ENCODE measurements around the gene TMEM129. TPM values are rescaled to one million over a fixed set of nuclear protein-coding genes. Genes with fewer than 3 reads are reported as not detected.

The TMEM129 gene, protein sequence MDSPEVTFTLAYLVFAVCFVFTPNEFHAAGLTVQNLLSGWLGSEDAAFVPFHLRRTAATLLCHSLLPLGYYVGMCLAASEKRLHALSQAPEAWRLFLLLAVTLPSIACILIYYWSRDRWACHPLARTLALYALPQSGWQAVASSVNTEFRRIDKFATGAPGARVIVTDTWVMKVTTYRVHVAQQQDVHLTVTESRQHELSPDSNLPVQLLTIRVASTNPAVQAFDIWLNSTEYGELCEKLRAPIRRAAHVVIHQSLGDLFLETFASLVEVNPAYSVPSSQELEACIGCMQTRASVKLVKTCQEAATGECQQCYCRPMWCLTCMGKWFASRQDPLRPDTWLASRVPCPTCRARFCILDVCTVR
- polyA plus RNA-seq (2011; rRNA removed) (23.7 and 33.8 TPM in 2 replicates), polyA minus RNA-seq (2011; rRNA and poly(A)+ RNA removed) (14.7 and 19.5 TPM in 2 replicates)

DNA sequence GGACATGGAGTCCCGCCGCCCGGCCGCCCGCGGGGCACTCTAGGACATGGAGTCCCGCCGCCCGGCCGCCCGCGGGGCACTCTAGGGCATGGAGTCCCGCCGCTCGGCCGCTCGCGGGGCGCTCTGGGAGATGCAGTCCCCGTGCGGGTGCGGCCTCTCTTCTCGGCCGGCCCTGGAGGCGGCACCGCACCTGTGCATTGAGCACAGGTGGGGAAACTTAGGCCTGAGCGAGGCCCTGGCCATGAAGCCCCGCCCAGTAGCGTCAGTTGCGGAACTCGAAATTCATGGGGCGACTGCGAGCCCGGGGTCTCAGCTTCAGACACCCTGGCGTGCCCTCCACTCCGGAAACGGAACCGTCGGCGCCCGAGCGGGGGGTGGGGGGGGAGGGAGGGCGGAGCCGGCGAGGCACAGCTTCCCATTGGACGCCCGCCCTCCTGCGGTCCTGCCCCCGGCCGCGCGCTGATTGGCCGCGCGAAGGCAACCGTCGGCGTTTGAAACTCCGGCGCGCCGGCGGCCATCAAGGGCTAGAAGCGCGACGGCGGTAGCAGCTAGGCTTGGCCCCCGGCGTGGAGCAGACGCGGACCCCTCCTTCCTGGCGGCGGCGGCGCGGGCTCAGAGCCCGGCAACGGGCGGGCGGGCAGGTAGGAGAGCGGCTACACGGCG lies at the start of gene TMEM129, which contains the start of gene TACC3:
Gene TMEM129 (minus strand): TSS at position 321 of the 663 bp plus-strand sequence. CDS start 486 bp downstream, outside the sequence.
Gene TACC3 (plus strand): TSS at position 519 of the 663 bp plus-strand sequence. CDS start 1,901 bp downstream, outside the sequence.
- POLR2A ChIA-PET, result interaction anchor here (0.6 to 0.8 kb wide), 2 partner anchors 9 to 372 kb away, joined by 5 read pairs; partner anchors contain the start of gene SLBP
- no peak for DNase-seq (ENCODE audit: low read depth)
- CTCF ChIA-PET, result interaction anchor here (0.9 to 11.5 kb wide), 3 partner anchors 8 to 29 kb away, joined by 3 to 167 read pairs (median 13); no protein-coding TSS in a partner anchor
- no peaks in the 10 kb centered on the region for H3K27me3 ChIP-seq (ENCODE audit: control insufficient read depth, insufficient read depth, low read length)
- TF ChIP-seq, protein P1, sequence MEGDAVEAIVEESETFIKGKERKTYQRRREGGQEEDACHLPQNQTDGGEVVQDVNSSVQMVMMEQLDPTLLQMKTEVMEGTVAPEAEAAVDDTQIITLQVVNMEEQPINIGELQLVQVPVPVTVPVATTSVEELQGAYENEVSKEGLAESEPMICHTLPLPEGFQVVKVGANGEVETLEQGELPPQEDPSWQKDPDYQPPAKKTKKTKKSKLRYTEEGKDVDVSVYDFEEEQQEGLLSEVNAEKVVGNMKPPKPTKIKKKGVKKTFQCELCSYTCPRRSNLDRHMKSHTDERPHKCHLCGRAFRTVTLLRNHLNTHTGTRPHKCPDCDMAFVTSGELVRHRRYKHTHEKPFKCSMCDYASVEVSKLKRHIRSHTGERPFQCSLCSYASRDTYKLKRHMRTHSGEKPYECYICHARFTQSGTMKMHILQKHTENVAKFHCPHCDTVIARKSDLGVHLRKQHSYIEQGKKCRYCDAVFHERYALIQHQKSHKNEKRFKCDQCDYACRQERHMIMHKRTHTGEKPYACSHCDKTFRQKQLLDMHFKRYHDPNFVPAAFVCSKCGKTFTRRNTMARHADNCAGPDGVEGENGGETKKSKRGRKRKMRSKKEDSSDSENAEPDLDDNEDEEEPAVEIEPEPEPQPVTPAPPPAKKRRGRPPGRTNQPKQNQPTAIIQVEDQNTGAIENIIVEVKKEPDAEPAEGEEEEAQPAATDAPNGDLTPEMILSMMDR (IDR thresholded peaks at IDR 0.05; ENCODE audit: insufficient read depth, low read depth, low read length), result no peak
- H3K4me3 ChIP-seq (ENCODE audit: low read depth, low read length), result peak within 1 kb of the TSS; percentile 82
- peaks cover 18% of the 10 kb centered on the region for H3K36me3 ChIP-seq (ENCODE audit: control insufficient read depth, insufficient read depth, low read length)

DNA sequence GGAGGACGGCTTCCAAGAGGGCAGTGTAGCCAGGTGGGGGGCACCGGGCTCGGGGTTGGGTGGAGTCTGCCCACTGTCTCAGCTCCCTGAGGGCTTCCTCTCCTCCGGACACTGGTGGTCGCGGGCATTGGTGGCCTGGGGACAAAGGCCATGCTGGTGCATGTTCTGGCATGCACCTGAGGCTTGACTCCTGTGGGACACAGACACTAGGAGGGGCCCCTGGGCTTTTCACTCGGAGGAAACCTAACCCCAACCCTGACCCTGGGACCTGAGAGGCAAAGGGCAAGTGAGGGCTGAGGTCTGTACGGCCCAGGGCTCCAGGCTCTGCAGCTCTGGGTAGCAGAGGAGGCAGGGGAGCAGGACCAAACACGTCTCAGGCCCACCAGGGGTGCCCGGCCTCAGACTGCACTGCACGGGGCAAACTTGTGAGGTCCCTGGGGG lies 49.7 kb upstream of the TMEM129 start:
- Histone ChIP-seq H3K27me3 (ENCODE audit: control insufficient read depth, insufficient read depth, low read length) (no peaks in the 10 kb centered on the region; the same call in 1 of the 2 replicates), H3K36me3 (ENCODE audit: control insufficient read depth, insufficient read depth, low read length) (no peaks in the 10 kb centered on the region), H3K4me3 (ENCODE audit: low read depth, low read length) (no peak overlapping the region)
- POLR2A ChIA-PET, result no interaction called here
- CTCF ChIA-PET, result no interaction called here
- TF ChIP-seq, protein P1 (IDR thresholded peaks at IDR 0.05; ENCODE audit: insufficient read depth, low read depth, low read length), result no peak
- no peak for DNase-seq (ENCODE audit: low read depth)

DNA sequence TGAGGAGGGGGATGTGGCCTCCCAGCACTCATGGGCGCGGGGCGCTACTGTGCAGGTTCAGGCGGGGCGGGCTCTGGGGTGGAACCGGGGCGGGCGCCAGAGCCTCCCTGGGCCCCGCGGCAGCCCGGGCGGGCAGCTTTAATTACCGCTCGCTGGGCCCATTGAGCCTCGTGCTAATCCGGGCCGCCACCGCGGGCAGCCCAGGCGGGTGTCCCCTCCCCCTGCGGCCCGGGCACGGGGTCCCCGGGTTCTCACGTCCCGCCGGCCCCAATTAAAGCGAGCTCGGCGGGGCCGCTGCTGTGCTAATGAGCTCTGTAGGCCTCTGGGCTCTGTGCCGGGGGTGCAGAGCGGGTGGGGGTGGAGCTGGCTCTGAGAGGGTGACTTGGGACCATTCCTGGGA lies 49.1 kb upstream of the TMEM129 start:
- CTCF ChIA-PET, result no interaction called here
- Histone ChIP-seq H3K4me3 (ENCODE audit: low read depth, low read length) (no peak overlapping the region), H3K27me3 (ENCODE audit: control insufficient read depth, insufficient read depth, low read length) (no peaks in the 10 kb centered on the region; the same call in 1 of the 2 replicates), H3K36me3 (ENCODE audit: control insufficient read depth, insufficient read depth, low read length) (no peaks in the 10 kb centered on the region)
- TF ChIP-seq, protein P1 (IDR thresholded peaks at IDR 0.05; ENCODE audit: insufficient read depth, low read depth, low read length), result no peak
- POLR2A ChIA-PET, result no interaction called here
- no peak for DNase-seq (ENCODE audit: low read depth)

DNA sequence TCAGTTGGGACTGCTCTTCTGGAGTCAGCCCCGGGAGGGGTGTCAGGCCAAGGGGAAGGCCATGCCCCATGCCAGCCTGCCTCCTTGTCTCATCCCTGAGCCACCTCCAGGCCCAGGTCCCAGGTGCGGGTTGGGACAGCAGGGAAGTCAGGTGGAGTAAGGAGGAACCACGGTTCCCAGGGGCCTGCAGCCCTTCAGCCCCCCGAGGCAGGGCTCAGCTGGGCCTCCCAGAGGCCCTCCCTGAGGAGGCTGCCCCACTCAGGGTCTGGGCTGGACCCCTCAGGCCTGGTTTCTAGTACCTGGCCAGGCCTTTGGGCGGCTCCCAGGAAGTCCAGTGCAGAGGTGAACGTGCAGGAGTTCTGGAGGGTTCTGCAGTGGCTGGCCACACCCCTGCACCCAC lies 48.6 kb upstream of the TMEM129 start:
- Histone ChIP-seq H3K27me3 (ENCODE audit: control insufficient read depth, insufficient read depth, low read length) (no peaks in the 10 kb centered on the region; the same call in 1 of the 2 replicates), H3K4me3 (ENCODE audit: low read depth, low read length) (no peak overlapping the region), H3K36me3 (ENCODE audit: control insufficient read depth, insufficient read depth, low read length) (no peaks in the 10 kb centered on the region)
- TF ChIP-seq, protein P1 (IDR thresholded peaks at IDR 0.05; ENCODE audit: insufficient read depth, low read depth, low read length), result no peak
- no peak for DNase-seq (ENCODE audit: low read depth)
- POLR2A ChIA-PET, result no interaction called here
- CTCF ChIA-PET, result interaction anchor here (1.0 kb wide), 1 partner anchor 8 kb away, joined by 4 read pairs; no protein-coding TSS in a partner anchor
